ENCODE results near the gene ACOD1.

ACOD1 gene

GRCh38 chr13:76993021-76993420, 44.7 kb downstream of the ACOD1 start:
- no peak for DNase-seq

- no peak for DNase-seq
Observed at GRCh38 chr13:76993473-76993872, 45.2 kb downstream of the ACOD1 start.

GRCh38 chr13:76994281-76994680, 46.0 kb downstream of the ACOD1 start:
- DNase-seq, result no peak

- no peak for DNase-seq
Observed at GRCh38 chr13:77000475-77000874, 52.2 kb downstream of the ACOD1 start.

GRCh38 chr13:77001540-77001939, 53.2 kb downstream of the ACOD1 start:
- DNase-seq, result no peak

- no peak for DNase-seq
Observed at GRCh38 chr13:77001963-77002587, 53.8 kb downstream of the ACOD1 start.

GRCh38 chr13:77002590-77003190, 54.4 kb downstream of the ACOD1 start:
- peak; percentile 2 for DNase-seq

All from SHP77 treated with DMSO at 0.1 percent for 48 hours (cell line).